ENCODE data around the gene OPA1.
"Not testable (repeated sequence)": the region's sequence is repeated elsewhere in the genome, so short reads cannot be mapped to it uniquely, and the experiment has no call there.

OPA1 gene

DNA sequence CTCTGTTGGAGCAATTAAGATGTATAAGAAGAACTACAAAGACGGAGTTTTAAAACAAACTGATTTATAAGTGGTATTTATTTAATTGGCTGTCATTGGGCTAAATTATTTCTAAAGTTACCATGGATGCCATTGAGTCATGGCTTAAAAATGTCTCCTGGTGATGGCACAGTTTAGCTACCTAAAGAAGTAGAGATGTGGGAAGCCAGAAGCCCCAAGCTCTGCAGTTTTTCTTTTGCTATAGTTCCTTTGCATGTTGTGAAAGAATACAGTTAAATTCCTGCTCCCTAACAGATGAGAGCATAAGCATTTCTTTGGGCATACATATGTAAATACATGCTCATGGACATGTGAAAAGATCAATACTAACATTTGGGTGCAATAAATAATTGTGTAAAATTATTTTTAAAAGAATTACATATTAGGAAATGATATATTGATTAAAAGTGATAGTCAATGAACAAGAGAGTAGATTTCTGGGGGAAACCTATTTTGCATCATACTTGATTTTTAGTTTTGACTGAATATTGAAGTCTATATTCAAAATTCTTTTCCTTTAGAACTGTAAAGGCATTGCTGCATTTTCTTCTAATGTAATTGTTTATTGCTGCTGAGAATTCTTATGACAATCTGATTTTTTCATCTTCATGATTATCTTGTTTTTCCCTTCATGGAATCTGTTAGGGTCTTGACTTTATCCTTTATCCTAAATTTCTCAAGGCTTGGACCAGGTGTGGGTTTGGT is 2.1 kb downstream of the OPA1 start:
- in situ Hi-C loops (cut with MboI; ENCODE audit: low sequenced_read_pairs, unreplicated experiment): no loop called here
- TF ChIP-seq, protein P1, sequence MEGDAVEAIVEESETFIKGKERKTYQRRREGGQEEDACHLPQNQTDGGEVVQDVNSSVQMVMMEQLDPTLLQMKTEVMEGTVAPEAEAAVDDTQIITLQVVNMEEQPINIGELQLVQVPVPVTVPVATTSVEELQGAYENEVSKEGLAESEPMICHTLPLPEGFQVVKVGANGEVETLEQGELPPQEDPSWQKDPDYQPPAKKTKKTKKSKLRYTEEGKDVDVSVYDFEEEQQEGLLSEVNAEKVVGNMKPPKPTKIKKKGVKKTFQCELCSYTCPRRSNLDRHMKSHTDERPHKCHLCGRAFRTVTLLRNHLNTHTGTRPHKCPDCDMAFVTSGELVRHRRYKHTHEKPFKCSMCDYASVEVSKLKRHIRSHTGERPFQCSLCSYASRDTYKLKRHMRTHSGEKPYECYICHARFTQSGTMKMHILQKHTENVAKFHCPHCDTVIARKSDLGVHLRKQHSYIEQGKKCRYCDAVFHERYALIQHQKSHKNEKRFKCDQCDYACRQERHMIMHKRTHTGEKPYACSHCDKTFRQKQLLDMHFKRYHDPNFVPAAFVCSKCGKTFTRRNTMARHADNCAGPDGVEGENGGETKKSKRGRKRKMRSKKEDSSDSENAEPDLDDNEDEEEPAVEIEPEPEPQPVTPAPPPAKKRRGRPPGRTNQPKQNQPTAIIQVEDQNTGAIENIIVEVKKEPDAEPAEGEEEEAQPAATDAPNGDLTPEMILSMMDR (IDR thresholded peaks at IDR 0.05; ENCODE audit: borderline replicate concordance, control extremely low read depth, extremely low read depth, insufficient read depth, missing control alignments): no peak
- DNase-seq (ENCODE audit: low spot score): no peak

DNA sequence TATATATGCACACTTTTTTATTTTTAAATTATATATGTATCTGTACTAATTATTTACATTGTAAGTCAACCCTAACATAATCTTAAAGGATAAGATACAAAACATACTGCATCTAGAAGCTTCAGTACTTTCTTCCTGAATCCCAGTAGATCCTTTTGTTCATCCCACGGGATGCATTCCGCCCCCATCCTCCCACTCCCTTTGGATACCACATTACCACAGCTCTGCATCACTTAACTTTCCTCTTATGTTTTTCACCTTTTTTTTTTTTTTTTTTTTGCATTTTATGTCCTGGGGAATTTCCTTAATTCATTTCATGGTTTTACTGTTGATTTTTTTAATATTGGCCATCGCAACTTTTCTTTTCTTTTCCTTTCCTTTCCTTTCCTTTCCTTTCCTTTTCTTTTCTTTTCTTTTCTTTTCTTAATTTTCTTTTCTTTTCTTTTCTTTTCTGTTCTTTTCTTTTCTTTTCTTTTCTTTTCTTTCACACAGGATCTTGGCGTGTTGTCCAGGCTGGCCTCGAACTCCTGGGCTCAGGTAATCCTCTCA is 3.0 kb downstream of the OPA1 start:
- TF ChIP-seq, protein P1 (IDR thresholded peaks at IDR 0.05; ENCODE audit: borderline replicate concordance, control extremely low read depth, extremely low read depth, insufficient read depth, missing control alignments): no peak
- no peak for DNase-seq (ENCODE audit: low spot score)
- in situ Hi-C loops (cut with MboI; ENCODE audit: low sequenced_read_pairs, unreplicated experiment): no loop called here

DNA sequence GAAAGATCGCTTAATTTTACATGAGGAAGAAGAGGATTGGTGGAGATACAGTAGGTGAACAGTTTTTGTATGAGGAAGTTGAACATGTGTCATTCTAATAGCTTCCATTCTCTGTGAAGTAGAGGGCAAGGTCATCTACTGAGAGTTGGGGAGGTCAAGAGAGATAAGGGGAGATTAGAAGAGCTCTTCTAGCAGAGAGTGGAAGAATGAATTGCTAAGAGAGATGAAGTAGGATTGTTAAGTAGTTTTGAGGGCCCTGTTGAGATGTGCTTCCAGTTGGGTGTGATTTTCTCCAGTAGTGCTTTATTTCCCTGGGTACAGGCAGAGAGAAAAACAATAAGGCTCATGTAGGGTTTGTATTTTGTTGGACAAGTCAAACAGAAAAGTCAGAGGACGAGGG is 5.2 kb downstream of the OPA1 start:
- in situ Hi-C loops (cut with MboI; ENCODE audit: low sequenced_read_pairs, unreplicated experiment): no loop called here
- DNase-seq (ENCODE audit: low spot score): no peak
- TF ChIP-seq, protein P1 (IDR thresholded peaks at IDR 0.05; ENCODE audit: borderline replicate concordance, control extremely low read depth, extremely low read depth, insufficient read depth, missing control alignments): no peak

DNA sequence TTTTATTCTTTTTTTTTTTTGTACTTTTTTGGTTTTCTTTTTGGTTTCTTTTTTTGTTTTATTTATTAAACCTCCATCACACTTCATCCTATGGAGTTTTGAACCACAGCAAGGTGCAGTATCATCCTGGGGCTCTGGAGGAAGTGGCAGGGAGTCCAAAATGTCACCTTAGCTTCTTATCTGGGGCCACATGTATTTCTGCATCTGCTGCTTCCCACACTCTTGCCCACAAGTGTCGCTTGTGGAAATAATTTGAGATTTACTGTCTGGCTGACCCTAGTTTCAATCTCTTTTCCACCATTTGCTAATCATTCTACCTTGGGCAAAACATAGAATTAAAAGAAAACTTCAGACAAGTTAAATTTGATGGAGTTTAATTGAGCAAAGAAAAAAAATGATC is 6.4 kb downstream of the OPA1 start:
- in situ Hi-C loops (cut with MboI; ENCODE audit: low sequenced_read_pairs, unreplicated experiment): no loop called here
- TF ChIP-seq, protein P1 (IDR thresholded peaks at IDR 0.05; ENCODE audit: borderline replicate concordance, control extremely low read depth, extremely low read depth, insufficient read depth, missing control alignments): no peak
- DNase-seq (ENCODE audit: low spot score): no peak

DNA sequence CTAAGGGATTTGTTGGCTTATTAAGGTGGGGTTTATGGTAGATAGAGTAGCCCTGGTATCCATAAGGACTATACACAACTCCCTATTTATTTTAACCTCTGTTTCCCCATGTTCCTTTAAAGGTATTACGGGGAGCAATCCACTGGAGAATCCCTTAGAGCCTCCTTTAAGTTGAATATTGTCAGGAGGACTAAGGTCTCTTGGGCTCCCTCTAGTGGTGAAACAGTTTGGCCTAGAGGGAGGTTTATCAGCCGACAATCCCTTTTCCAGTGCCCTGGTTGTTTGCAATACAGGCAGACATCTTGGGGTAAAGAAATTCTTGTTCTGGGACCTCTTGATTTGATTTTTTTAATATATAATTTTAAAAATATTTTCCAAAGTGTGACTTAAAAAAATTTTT is 12.9 kb downstream of the OPA1 start:
- in situ Hi-C loops (cut with MboI; ENCODE audit: low sequenced_read_pairs, unreplicated experiment): no loop called here
- peak; percentile 30 for DNase-seq (ENCODE audit: low spot score)
- TF ChIP-seq, protein P1 (IDR thresholded peaks at IDR 0.05; ENCODE audit: borderline replicate concordance, control extremely low read depth, extremely low read depth, insufficient read depth, missing control alignments): peak; percentile 21

DNA sequence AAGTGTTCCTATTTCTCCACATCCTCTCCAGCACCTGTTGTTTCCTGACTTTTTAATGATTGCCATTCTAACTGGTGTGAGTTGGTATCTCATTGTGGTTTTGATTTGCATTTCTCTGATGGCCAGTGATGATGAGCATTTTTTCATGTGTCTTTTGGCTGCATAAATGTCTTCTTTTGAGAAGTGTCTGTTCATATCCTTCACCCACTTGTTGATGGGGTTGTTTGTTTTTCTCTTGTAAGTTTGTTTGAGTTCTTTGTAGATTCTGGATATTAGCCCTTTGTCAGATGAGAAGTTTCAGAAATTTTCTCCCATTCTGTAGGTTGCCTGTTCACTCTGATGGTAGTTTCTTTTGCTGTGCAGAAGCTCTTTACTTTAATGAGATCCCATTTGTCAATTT is 13.9 kb downstream of the OPA1 start:
- DNase-seq (ENCODE audit: low spot score); in situ Hi-C loops (cut with MboI; ENCODE audit: low sequenced_read_pairs, unreplicated experiment): not testable (repeated sequence)

DNA sequence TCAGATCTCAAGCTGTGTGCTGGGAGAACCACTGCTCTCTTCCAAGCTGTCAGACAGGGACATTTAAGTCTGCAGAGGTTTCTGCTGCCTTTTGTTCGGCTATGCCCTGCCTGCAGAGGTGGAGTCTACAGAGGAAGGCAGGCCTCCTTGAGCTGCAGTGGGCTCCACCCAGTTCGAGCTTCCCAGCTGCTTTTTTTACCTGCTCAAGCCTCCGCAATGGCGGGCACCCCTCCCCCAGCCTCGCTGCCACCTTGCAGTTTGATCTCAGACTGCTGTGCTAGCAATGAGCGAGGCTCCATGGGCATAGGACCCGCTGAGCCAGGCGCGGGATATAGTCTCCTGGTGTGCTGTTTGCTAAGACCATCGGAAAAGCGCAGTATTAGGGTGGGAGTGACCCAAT is 17.5 kb downstream of the OPA1 start:
- DNase-seq (ENCODE audit: low spot score); in situ Hi-C loops (cut with MboI; ENCODE audit: low sequenced_read_pairs, unreplicated experiment): not testable (repeated sequence)
